Effector memory CD8-positive, alpha-beta T cell (primary cell): ENCODE results near the gene HS6ST2.
A peak's percentile ranks its signal among the peaks of the same experiment; 100 is the strongest.

Experiments used
- ATAC-seq: fragments of 150-1000 bp; cut with Tn5 transposase; replicated peaks from 2 replicates; pipeline ENCODE4 v1.10.0; 2021; ENCODE audit warnings: mild to moderate bottlenecking, moderate library complexity
- DNase-seq, 3 experiments: peaks; one replicate each; pipeline ENCODE4 v3.0.0; 2021
- H3K27ac Mint-ChIP-seq, 2 donors: one replicate each; pipeline ENCODE4 v1.8.0; 2022; ENCODE audit warnings: mild to moderate bottlenecking in 2 of 2, mixed read lengths in 2 of 2, moderate library complexity in 2 of 2
- H3K27me3 Mint-ChIP-seq, 2 donors: one replicate each; pipeline ENCODE4 v1.8.0; 2022; ENCODE audit warnings: mixed read lengths in 2 of 2
- H3K36me3 Mint-ChIP-seq: one replicate; pipeline ENCODE4 v1.8.0; 2022; ENCODE audit warnings: mild to moderate bottlenecking, moderate library complexity, mixed read lengths; ENCODE audit not compliant: insufficient read depth
- H3K4me1 Mint-ChIP-seq, 2 donors: one replicate each; pipeline ENCODE4 v1.8.0; 2022; ENCODE audit warnings: low read depth in 2 of 2, mixed read lengths in 2 of 2
- H3K4me3 Mint-ChIP-seq, 2 donors: one replicate each; pipeline ENCODE4 v1.8.0; 2022; ENCODE audit warnings: mild to moderate bottlenecking in 2 of 2, mixed read lengths in 2 of 2, moderate library complexity in 2 of 2
- H3K9me3 Mint-ChIP-seq, 2 donors: one replicate each; pipeline ENCODE4 v1.8.0; 2022; ENCODE audit warnings: mixed read lengths in 2 of 2

HS6ST2 gene

DNA sequence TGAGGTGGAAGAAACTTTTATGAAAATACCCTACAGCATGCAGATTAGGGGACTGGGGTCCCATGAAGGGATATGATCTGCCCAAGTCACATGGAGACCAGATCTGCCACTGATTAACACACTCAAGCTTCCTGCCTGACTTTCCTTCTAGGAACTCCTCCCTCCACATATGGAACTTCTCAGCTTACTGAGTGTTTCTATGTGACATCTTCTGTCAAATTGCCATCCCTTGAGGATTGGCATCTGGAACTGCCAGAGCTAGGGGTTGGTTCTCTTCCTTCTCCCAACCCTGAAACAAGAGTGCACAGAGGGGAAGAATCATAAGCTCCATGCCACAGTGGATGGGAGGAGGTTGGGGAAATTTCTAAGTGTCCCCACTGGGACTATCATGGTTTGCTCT lies 319.0 kb downstream of the HS6ST2 start:
- H3K27ac Mint-ChIP-seq: no peak overlapping the region
- H3K4me1 Mint-ChIP-seq: no peaks in the 10 kb centered on the region
- DNase-seq (no peak), ATAC-seq (no peak)
- no peaks in the 10 kb centered on the region for H3K9me3 Mint-ChIP-seq
- H3K4me3 Mint-ChIP-seq: no peak overlapping the region
- H3K27me3 Mint-ChIP-seq: peaks cover 0 to 4% of the 10 kb centered on the region in 2 donors
- no peaks in the 10 kb centered on the region for H3K36me3 Mint-ChIP-seq

DNA sequence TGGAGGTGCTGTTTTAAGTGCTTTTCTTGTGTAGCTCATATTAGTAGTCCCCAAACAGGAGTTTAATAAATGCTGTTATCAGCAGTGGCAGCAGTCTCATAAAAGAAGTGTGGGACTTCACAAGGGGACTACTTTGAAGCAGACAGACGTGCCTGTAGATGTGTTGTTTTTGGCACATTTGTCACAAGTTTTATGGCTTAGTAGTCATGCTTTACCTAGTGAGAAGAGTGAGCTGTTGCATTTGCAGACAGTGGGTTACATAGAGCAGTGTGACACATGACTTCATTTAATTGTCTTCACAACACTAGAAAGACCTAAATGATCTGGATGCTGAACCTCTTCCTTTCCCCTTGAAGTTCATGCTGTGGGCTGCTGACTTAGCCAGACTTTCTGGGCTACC lies 320.1 kb downstream of the HS6ST2 start:
- Mint-ChIP-seq H3K27ac (no peak overlapping the region), H3K36me3 (no peaks in the 10 kb centered on the region), H3K9me3 (no peaks in the 10 kb centered on the region), H3K4me3 (no peak overlapping the region), H3K27me3 (peaks cover 0 to 4% of the 10 kb centered on the region in 2 donors), H3K4me1 (no peaks in the 10 kb centered on the region)
- DNase-seq: no peak
- ATAC-seq: no peak

DNA sequence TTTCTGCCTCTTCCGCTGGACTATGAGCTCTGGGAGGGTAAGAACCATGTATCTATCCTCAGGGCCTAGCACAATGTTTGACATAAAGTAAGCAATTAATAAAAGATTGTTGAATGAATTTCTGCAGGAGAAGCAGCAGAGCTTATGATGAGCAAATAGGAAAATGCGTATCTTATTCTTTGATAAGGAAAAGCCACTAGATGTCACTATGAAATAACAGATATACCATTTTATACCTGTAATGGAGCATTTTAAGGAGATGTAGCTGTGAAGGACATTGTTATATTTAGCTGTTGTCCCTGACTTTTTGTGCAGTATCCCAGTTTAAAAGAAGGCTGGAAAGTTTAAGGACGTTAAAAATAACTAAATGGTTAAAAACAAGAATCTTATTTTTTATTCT lies 322.3 kb downstream of the HS6ST2 start:
- DNase-seq (no peak), ATAC-seq (no peak)
- peaks cover 0 to 4% of the 10 kb centered on the region in 2 donors for H3K27me3 Mint-ChIP-seq
- H3K27ac Mint-ChIP-seq: no peak overlapping the region
- no peaks in the 10 kb centered on the region for H3K36me3 Mint-ChIP-seq
- H3K9me3 Mint-ChIP-seq: no peaks in the 10 kb centered on the region
- no peaks in the 10 kb centered on the region for H3K4me1 Mint-ChIP-seq
- no peak overlapping the region for H3K4me3 Mint-ChIP-seq

- H3K27ac Mint-ChIP-seq: no peak overlapping the region
- H3K4me1 Mint-ChIP-seq: no peaks in the 10 kb centered on the region
- DNase-seq (no peak), ATAC-seq (no peak)
- no peak overlapping the region for H3K4me3 Mint-ChIP-seq
- H3K36me3 Mint-ChIP-seq: no peaks in the 10 kb centered on the region
- H3K27me3 Mint-ChIP-seq: no peaks in the 10 kb centered on the region
- no peaks in the 10 kb centered on the region for H3K9me3 Mint-ChIP-seq
Measured at GRCh38 chrX:132634521-132634920, 323.9 kb downstream of the HS6ST2 start.

DNA sequence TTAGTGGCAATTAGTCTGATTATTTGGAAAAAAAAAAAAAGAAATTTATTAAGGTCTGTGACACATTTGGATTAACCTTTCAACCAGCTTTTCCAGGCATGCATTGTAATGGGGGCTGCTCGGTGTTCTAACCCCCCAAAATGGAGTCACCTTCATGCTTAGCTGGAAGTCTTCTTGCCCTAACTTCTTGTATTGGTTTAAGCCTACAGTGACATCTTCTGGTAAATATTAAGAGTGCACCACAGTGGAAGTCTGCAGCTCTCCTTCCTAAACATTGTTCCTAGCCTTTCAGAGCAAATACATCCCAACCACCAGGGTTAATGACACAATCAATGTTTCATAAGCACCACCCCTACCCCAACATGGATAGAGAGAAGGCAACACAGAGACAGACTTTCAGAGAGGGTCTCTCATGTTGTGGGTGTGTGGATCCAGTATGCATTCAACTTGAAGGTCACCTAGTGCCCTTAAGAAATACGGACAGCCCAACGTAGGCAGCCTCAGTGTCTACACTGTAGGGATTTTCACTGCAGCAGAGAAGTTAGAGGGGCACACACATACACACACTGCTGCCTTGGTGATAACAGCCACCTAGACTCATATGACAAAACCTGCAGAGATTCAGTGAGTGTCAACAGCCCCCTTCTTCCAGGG lies 326.7 kb downstream of the HS6ST2 start:
- H3K36me3 Mint-ChIP-seq: no peaks in the 10 kb centered on the region
- H3K4me3 Mint-ChIP-seq: no peak overlapping the region
- no peaks in the 10 kb centered on the region for H3K27me3 Mint-ChIP-seq
- H3K27ac Mint-ChIP-seq: no peak overlapping the region
- ATAC-seq: no peak
- H3K9me3 Mint-ChIP-seq: no peaks in the 10 kb centered on the region
- no peaks in the 10 kb centered on the region for H3K4me1 Mint-ChIP-seq
- DNase-seq: no peak

- Mint-ChIP-seq H3K27ac (no peak overlapping the region), H3K9me3 (no peaks in the 10 kb centered on the region), H3K4me1 (no peaks in the 10 kb centered on the region), H3K4me3 (no peak overlapping the region), H3K36me3 (no peaks in the 10 kb centered on the region), H3K27me3 (no peaks in the 10 kb centered on the region)
- ATAC-seq (no peak), DNase-seq (no peak)
Measured at GRCh38 chrX:132624466-132624865, 334.0 kb downstream of the HS6ST2 start.

GRCh38 chrX:132623942-132624341 lies 334.5 kb downstream of the HS6ST2 start:
- DNase-seq (no peak), ATAC-seq (no peak)
- H3K9me3 Mint-ChIP-seq: no peaks in the 10 kb centered on the region
- no peaks in the 10 kb centered on the region for H3K27me3 Mint-ChIP-seq
- no peak overlapping the region for H3K4me3 Mint-ChIP-seq
- H3K36me3 Mint-ChIP-seq: no peaks in the 10 kb centered on the region
- H3K27ac Mint-ChIP-seq: no peak overlapping the region
- H3K4me1 Mint-ChIP-seq: no peaks in the 10 kb centered on the region

GRCh38 chrX:132623300-132623699 lies 335.1 kb downstream of the HS6ST2 start:
- H3K27ac Mint-ChIP-seq: no peak overlapping the region
- H3K27me3 Mint-ChIP-seq: no peaks in the 10 kb centered on the region
- H3K9me3 Mint-ChIP-seq: no peaks in the 10 kb centered on the region
- no peaks in the 10 kb centered on the region for H3K36me3 Mint-ChIP-seq
- ATAC-seq (no peak), DNase-seq (no peak)
- no peaks in the 10 kb centered on the region for H3K4me1 Mint-ChIP-seq
- H3K4me3 Mint-ChIP-seq: no peak overlapping the region

- H3K27me3 Mint-ChIP-seq: no peaks in the 10 kb centered on the region
- no peaks in the 10 kb centered on the region for H3K4me1 Mint-ChIP-seq
- H3K4me3 Mint-ChIP-seq: no peak overlapping the region
- DNase-seq (no peak), ATAC-seq (no peak)
- no peak overlapping the region for H3K27ac Mint-ChIP-seq
- no peaks in the 10 kb centered on the region for H3K36me3 Mint-ChIP-seq
- H3K9me3 Mint-ChIP-seq: no peaks in the 10 kb centered on the region
Measured at GRCh38 chrX:132622130-132622529, 336.3 kb downstream of the HS6ST2 start.

- ATAC-seq: no peak
- Mint-ChIP-seq H3K4me1 (no peaks in the 10 kb centered on the region), H3K36me3 (no peaks in the 10 kb centered on the region), H3K27me3 (no peaks in the 10 kb centered on the region), H3K4me3 (no peak overlapping the region), H3K27ac (no peak overlapping the region), H3K9me3 (no peaks in the 10 kb centered on the region)
- DNase-seq: no peak
Measured at GRCh38 chrX:132618810-132619209, 339.6 kb downstream of the HS6ST2 start.

GRCh38 chrX:132615391-132616131 lies 342.9 kb downstream of the HS6ST2 start:
- Mint-ChIP-seq H3K36me3 (no peaks in the 10 kb centered on the region), H3K27me3 (no peaks in the 10 kb centered on the region), H3K4me3 (no peak overlapping the region), H3K9me3 (no peaks in the 10 kb centered on the region), H3K27ac (no peak overlapping the region), H3K4me1 (no peaks in the 10 kb centered on the region)
- DNase-seq: peak; percentile 21 to 33 (median 23)
- ATAC-seq: peak; percentile 52

DNA sequence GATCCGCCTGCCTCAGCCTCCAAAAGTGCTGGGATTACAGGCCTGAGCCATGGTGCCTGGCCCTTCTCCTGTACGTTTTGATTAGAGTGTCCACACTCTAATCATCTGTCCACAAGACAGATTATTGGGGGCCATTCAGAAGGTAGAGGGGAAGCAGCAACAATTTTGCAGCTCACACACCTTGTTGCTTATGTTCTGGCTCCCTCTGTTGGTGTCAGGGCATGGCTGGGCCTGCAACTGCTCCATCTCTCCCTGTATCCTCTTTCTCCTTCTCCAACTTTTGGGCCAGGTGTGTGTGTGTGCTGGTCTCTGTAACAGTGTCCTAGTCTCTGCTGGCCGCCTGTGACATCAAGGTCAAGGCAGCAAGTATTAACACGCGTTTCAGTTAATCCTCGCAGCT lies 344.1 kb downstream of the HS6ST2 start:
- ATAC-seq (no peak), DNase-seq (no peak)
- no peaks in the 10 kb centered on the region for H3K36me3 Mint-ChIP-seq
- H3K4me1 Mint-ChIP-seq: no peaks in the 10 kb centered on the region
- H3K27me3 Mint-ChIP-seq: no peaks in the 10 kb centered on the region
- no peak overlapping the region for H3K27ac Mint-ChIP-seq
- no peaks in the 10 kb centered on the region for H3K9me3 Mint-ChIP-seq
- no peak overlapping the region for H3K4me3 Mint-ChIP-seq

- H3K4me1 Mint-ChIP-seq: no peaks in the 10 kb centered on the region
- DNase-seq (no peak), ATAC-seq (no peak)
- H3K9me3 Mint-ChIP-seq: no peaks in the 10 kb centered on the region
- H3K36me3 Mint-ChIP-seq: no peaks in the 10 kb centered on the region
- no peak overlapping the region for H3K4me3 Mint-ChIP-seq
- H3K27me3 Mint-ChIP-seq: no peaks in the 10 kb centered on the region
- no peak overlapping the region for H3K27ac Mint-ChIP-seq
Measured at GRCh38 chrX:132613801-132614200, 344.6 kb downstream of the HS6ST2 start.

DNA sequence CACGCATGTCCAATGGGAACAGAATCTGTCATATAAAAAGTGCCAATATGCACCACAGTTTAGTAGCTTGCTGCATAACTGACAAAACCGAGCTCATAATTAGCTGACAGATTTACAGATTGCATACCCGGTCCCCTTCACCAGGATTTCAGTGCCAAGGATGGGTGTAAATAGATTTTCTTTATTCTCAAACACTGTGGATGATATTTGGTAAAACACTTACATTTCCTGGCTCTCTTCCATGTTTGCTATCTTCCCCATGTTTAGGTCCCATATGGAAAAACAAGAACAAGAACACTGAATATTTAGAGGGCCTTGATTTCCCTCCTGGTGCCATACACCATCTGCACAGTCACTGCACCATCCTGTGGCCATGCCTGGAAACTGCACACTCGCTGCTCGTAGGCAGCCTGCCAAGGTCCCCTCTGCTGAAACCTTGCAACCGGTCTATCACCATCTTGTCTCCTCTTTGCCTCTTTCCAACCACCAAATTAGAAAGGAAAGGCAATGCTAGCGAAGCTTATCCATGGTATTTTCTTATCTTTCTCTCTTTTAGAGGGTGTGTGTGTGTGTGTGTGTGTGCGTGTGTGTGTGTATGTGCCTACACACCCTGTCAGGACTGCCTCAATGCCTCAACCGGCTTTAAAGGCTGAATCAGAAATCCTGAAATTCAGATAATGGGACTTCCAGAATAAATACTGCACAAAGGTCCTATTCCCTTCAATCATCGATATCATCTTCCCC lies 345.4 kb downstream of the HS6ST2 start:
- Mint-ChIP-seq H3K36me3 (no peaks in the 10 kb centered on the region), H3K27ac (no peak overlapping the region), H3K4me3 (no peak overlapping the region), H3K4me1 (no peaks in the 10 kb centered on the region), H3K9me3 (no peaks in the 10 kb centered on the region), H3K27me3 (no peaks in the 10 kb centered on the region)
- ATAC-seq (peak; percentile 44), DNase-seq (peak; percentile 9 to 19 (median 15))
